Measurements from ENCODE around the gene CPNE1.
A peak's percentile ranks its signal among the peaks of the same experiment; 100 is the strongest.

CPNE1 gene

GRCh38 chr20:35611482-35611881, 53.2 kb downstream of the CPNE1 start:
- Histone ChIP-seq H3K9me3 (replicated peaks in 1 of 11) (no peaks in the 10 kb centered on the region), H3K27ac (no peak overlapping the region), H3K4me1 (peaks cover 12 to 31% (median 20%) of the 10 kb centered on the region in 10 experiments), H3K9ac (no peak overlapping the region), H3K4me3 (no peak overlapping the region), H3K36me3 (no peaks in the 10 kb centered on the region), H3K27me3 (no peaks in the 10 kb centered on the region), H3K4me2 (peak overlapping the region in 4 of 11 experiments; percentile 3 to 27 (median 8); a peak in 3 of 22 replicates), H4K20me1 (no peaks in the 10 kb centered on the region)
- TF ChIP-seq Cebpa-rat (IDR thresholded peaks at IDR 0.05) = no peak

DNA sequence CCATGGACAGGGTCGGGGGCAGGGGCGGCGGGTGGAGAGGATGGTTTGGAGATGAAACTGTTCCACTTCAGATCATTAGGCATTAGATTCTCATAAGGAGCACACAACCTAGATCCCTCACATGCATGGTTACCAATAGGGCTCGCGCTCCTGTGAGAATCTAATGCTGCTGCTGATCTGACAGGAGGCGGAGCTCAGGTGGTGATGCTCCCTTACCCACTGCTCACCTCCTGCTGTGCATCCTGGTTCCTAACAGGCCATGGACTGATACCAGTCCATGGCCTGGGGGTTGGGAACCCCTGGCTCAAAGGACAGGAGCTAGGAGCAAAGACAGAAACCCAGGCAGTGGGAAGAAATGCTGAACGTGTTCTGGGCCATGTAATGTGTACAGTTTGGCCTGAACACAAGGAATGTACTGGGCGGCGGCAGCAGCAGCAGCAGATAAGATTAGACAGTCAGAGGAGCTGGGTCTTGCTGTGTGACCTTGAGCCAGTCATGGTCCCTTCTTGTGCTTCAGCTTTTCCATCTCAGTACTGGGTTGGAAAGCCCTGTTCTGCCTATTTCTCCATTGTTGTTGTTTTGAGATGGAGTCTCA, 53.8 kb downstream of the CPNE1 start:
- H3K4me3 ChIP-seq = no peak overlapping the region
- no peak overlapping the region for H3K9ac ChIP-seq
- peaks cover 12 to 31% (median 20%) of the 10 kb centered on the region in 10 experiments for H3K4me1 ChIP-seq
- H3K36me3 ChIP-seq = no peaks in the 10 kb centered on the region
- H4K20me1 ChIP-seq = no peaks in the 10 kb centered on the region
- no peaks in the 10 kb centered on the region for H3K9me3 ChIP-seq (replicated peaks in 1 of 11)
- H3K27me3 ChIP-seq = no peaks in the 10 kb centered on the region
- peak overlapping the region in 2 of 11 experiments; percentile 3 to 7; a peak in 1 of 22 replicates for H3K4me2 ChIP-seq
- TF ChIP-seq Cebpa-rat (IDR thresholded peaks at IDR 0.05) = no peak
- no peak overlapping the region for H3K27ac ChIP-seq

GRCh38 chr20:35607003-35607735, 57.5 kb downstream of the CPNE1 start:
- H3K27me3 ChIP-seq = peaks cover 4 to 14% (median 10%) of the 10 kb centered on the region in 11 experiments
- H3K36me3 ChIP-seq = no peaks in the 10 kb centered on the region
- H3K9ac ChIP-seq = no peak overlapping the region
- H3K9me3 ChIP-seq (replicated peaks in 1 of 11) = no peaks in the 10 kb centered on the region
- peak overlapping the region in 10 of 11 experiments; percentile 13 to 53 (median 25); a peak in 13 of 22 replicates for H3K4me2 ChIP-seq
- H3K4me3 ChIP-seq = no peak overlapping the region
- H4K20me1 ChIP-seq = peaks cover 0 to 1% (median 0%) of the 10 kb centered on the region in 11 experiments; a peak in 2 of 22 replicates
- no peak for TF ChIP-seq Cebpa-rat (IDR thresholded peaks at IDR 0.05)
- H3K4me1 ChIP-seq = peaks cover 7 to 16% (median 9%) of the 10 kb centered on the region in 10 experiments; a peak in 16 of 20 replicates
- H3K27ac ChIP-seq = no peak overlapping the region

GRCh38 chr20:35606127-35606526, 58.6 kb downstream of the CPNE1 start:
- H3K4me1 ChIP-seq = peaks cover 10 to 20% (median 16%) of the 10 kb centered on the region in 10 experiments
- TF ChIP-seq Cebpa-rat (IDR thresholded peaks at IDR 0.05) = no peak

GRCh38 chr20:35604449-35604747, 60.3 kb downstream of the CPNE1 start:
- Histone ChIP-seq H3K4me2 (no peak overlapping the region), H3K9me3 (replicated peaks in 1 of 11) (no peaks in the 10 kb centered on the region), H3K4me3 (no peak overlapping the region), H3K27me3 (peaks cover 27 to 42% (median 38%) of the 10 kb centered on the region in 11 experiments), H4K20me1 (peaks cover 0 to 16% (median 0%) of the 10 kb centered on the region in 11 experiments; a peak in 4 of 22 replicates), H3K36me3 (no peaks in the 10 kb centered on the region), H3K9ac (no peak overlapping the region), H3K27ac (no peak overlapping the region), H3K4me1 (peaks cover 13 to 23% (median 20%) of the 10 kb centered on the region in 10 experiments)
- no peak for TF ChIP-seq Cebpa-rat (IDR thresholded peaks at IDR 0.05)

More at GRCh38 chr20:35606127-35606526, 58.6 kb downstream of the CPNE1 start:
- H3K36me3 ChIP-seq = no peaks in the 10 kb centered on the region
- no peak overlapping the region for H3K4me2 ChIP-seq
- H3K27ac ChIP-seq = no peak overlapping the region
- H3K27me3 ChIP-seq = peaks cover 14 to 25% (median 20%) of the 10 kb centered on the region in 11 experiments
- H4K20me1 ChIP-seq = peaks cover 0 to 9% (median 0%) of the 10 kb centered on the region in 11 experiments; a peak in 4 of 22 replicates
- H3K4me3 ChIP-seq = no peak overlapping the region
- H3K9me3 ChIP-seq (replicated peaks in 1 of 11) = no peaks in the 10 kb centered on the region
- no peak overlapping the region for H3K9ac ChIP-seq

DNA sequence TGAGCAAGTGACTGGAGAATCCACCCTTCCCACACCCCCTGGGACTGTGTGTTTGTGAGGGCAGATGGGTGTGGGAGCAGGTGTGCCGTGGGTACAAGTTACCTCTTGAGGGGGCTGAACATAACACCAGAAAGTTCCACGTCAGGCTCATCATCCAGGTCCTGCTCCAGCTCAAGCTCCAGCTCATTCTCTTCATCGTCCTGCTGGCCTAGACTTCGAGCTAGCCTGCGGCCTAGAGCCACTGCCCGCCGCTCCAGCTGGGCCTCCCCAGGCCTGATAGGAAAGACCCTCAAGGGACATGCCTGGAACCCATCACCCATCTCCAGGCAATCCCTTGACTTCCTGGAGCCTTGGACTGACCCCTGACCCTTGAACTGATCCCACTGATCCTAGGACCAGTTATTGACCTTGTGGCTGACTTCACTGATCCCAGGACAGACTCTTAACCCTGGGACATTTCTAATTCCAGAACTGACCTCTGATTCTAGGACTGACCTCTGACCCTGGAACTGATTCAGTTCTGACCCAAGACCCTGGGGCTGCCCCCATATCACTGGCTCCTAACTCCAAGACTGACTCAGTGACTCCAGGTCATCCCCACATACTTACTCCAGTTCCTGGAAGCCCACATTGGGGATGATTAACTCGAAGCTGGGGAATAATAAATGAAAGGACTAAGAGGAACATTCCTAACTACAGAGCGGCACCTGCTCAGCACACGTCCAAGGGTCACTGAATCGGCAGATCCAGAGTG, 60.8 kb downstream of the CPNE1 start:
- Histone ChIP-seq H3K27ac (no peak overlapping the region), H3K4me1 (peaks cover 13 to 23% (median 20%) of the 10 kb centered on the region in 10 experiments), H4K20me1 (peaks cover 0 to 16% (median 0%) of the 10 kb centered on the region in 11 experiments; a peak in 4 of 22 replicates), H3K4me2 (no peak overlapping the region), H3K9ac (no peak overlapping the region), H3K36me3 (no peaks in the 10 kb centered on the region), H3K9me3 (replicated peaks in 1 of 11) (no peaks in the 10 kb centered on the region), H3K27me3 (peaks cover 27 to 45% (median 39%) of the 10 kb centered on the region in 11 experiments), H3K4me3 (no peak overlapping the region)
- TF ChIP-seq Cebpa-rat (IDR thresholded peaks at IDR 0.05) = no peak

- peaks cover 0 to 16% (median 0%) of the 10 kb centered on the region in 11 experiments; a peak in 4 of 22 replicates for H4K20me1 ChIP-seq
- TF ChIP-seq Cebpa-rat (IDR thresholded peaks at IDR 0.05) = no peak
These were observed 61.7 kb downstream of the CPNE1 start for GRCh38 chr20:35602851-35603495.

DNA sequence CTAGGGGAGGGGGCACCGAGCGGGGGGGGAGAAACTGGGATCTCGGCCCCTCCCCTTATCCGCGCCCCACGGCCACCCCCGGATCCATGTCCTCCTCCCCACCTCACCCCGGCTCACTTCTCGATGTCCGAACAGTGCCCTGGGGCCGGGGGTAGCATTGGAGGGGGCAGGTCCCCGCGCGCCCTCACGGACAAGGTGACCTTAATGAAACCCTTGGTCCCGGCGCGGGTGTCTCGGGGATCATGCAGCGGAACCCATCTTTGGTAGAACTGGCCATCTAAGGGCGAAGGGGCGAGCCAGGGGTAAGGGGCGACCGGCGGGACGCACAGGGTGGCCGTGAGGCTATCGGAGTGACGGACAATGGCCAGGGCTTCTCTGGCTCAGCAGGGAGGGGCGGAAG, 62.7 kb downstream of the CPNE1 start:
- Histone ChIP-seq H3K4me1 (peaks cover 8 to 18% (median 15%) of the 10 kb centered on the region in 10 experiments; a peak in 19 of 20 replicates), H3K36me3 (no peaks in the 10 kb centered on the region), H3K27me3 (peaks cover 27 to 45% (median 39%) of the 10 kb centered on the region in 11 experiments), H3K9ac (peak overlapping the region in 5 of 11 experiments; percentile 1 to 55 (median 37); a peak in 5 of 22 replicates), H3K4me2 (peak overlapping the region; percentile 76 to 91 (median 86)), H4K20me1 (peaks cover 0 to 16% (median 0%) of the 10 kb centered on the region in 11 experiments; a peak in 4 of 22 replicates), H3K4me3 (peak overlapping the region; percentile 35 to 62 (median 44); a peak in 15 of 20 replicates), H3K9me3 (replicated peaks in 1 of 11) (no peaks in the 10 kb centered on the region), H3K27ac (no peak overlapping the region)
- TF ChIP-seq Cebpa-rat (IDR thresholded peaks at IDR 0.05) = no peak

More at GRCh38 chr20:35602851-35603495, 61.7 kb downstream of the CPNE1 start:
- H3K9me3 ChIP-seq (replicated peaks in 1 of 11) = no peaks in the 10 kb centered on the region
- H3K4me2 ChIP-seq = no peak overlapping the region
- H3K27me3 ChIP-seq = peaks cover 27 to 45% (median 39%) of the 10 kb centered on the region in 11 experiments
- H3K4me1 ChIP-seq = peaks cover 13 to 23% (median 20%) of the 10 kb centered on the region in 10 experiments
- no peak overlapping the region for H3K4me3 ChIP-seq
- H3K36me3 ChIP-seq = no peaks in the 10 kb centered on the region
- H3K9ac ChIP-seq = no peak overlapping the region
- H3K27ac ChIP-seq = no peak overlapping the region
